Mesothelial cell of epicardium (in vitro differentiated cells): ENCODE data around the gene KLF7. TPM values are rescaled to one million over a fixed set of nuclear protein-coding genes. Genes with fewer than 3 reads are reported as not detected.

ENCODE experiments used
- DNase-seq, 2 experiments: peaks; one replicate each; pipeline ENCODE4 v3.0.0; 2021; ENCODE audit warnings: low spot score in 2 of 2; ENCODE audit not compliant: unreplicated experiment in 2 of 2
- H3K27ac Mint-ChIP-seq: 2 replicates; pipeline ENCODE4 v1.8.0; 2021; ENCODE audit warnings: mixed read lengths
- H3K27me3 Mint-ChIP-seq: 2 replicates; pipeline ENCODE4 v1.8.0; 2021; ENCODE audit warnings: low read depth, mixed read lengths
- H3K36me3 Mint-ChIP-seq: 2 replicates; pipeline ENCODE4 v1.8.0; 2021; ENCODE audit warnings: mixed read lengths
- H3K4me1 Mint-ChIP-seq: 2 replicates; pipeline ENCODE4 v1.8.0; 2021; ENCODE audit warnings: mixed read lengths
- H3K4me3 Mint-ChIP-seq: 2 replicates; pipeline ENCODE4 v1.8.0; 2021; ENCODE audit warnings: mild to moderate bottlenecking, moderate library complexity, mixed read lengths
- H3K9me3 Mint-ChIP-seq: 2 replicates; pipeline ENCODE4 v1.8.0; 2021; ENCODE audit warnings: mixed read lengths
- total RNA-seq: library from RNA; stranded (reverse); gene quantifications from 3 replicates; pipeline ENCODE4 v1.2.1, GENCODE V29; 2021
- TF ChIP-seq, protein P1 (sequence below): fragments of 200-600 bp; sonication (generic); IDR thresholded peaks from one replicate; pipeline ENCODE4 v1.5.0; 2021; ENCODE audit warnings: antibody characterized with exemption; ENCODE audit not compliant: unreplicated experiment

KLF7 gene
- total RNA-seq, 1 donor from 2014 or later = 17.8 TPM

- H3K4me1 Mint-ChIP-seq = peaks cover 50% of the 10 kb centered on the region
- H3K36me3 Mint-ChIP-seq = no peaks in the 10 kb centered on the region
- no peak for DNase-seq
- H3K4me3 Mint-ChIP-seq = no peak overlapping the region
- H3K27me3 Mint-ChIP-seq = no peaks in the 10 kb centered on the region
- TF ChIP-seq, protein P1, sequence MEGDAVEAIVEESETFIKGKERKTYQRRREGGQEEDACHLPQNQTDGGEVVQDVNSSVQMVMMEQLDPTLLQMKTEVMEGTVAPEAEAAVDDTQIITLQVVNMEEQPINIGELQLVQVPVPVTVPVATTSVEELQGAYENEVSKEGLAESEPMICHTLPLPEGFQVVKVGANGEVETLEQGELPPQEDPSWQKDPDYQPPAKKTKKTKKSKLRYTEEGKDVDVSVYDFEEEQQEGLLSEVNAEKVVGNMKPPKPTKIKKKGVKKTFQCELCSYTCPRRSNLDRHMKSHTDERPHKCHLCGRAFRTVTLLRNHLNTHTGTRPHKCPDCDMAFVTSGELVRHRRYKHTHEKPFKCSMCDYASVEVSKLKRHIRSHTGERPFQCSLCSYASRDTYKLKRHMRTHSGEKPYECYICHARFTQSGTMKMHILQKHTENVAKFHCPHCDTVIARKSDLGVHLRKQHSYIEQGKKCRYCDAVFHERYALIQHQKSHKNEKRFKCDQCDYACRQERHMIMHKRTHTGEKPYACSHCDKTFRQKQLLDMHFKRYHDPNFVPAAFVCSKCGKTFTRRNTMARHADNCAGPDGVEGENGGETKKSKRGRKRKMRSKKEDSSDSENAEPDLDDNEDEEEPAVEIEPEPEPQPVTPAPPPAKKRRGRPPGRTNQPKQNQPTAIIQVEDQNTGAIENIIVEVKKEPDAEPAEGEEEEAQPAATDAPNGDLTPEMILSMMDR = no peak
- H3K9me3 Mint-ChIP-seq = no peaks in the 10 kb centered on the region
- peak overlapping the region; percentile 10 for H3K27ac Mint-ChIP-seq
These were observed 30.4 kb downstream of the KLF7 start for GRCh38 chr2:207135340-207135739.

GRCh38 chr2:207133820-207134519 is 31.8 kb downstream of the KLF7 start:
- Mint-ChIP-seq H3K27ac (peak overlapping the region; percentile 89), H3K9me3 (peaks cover 4% of the 10 kb centered on the region), H3K4me3 (peak overlapping the region; percentile 28), H3K27me3 (no peaks in the 10 kb centered on the region), H3K36me3 (no peaks in the 10 kb centered on the region), H3K4me1 (peaks cover 46% of the 10 kb centered on the region)
- DNase-seq = no peak
- TF ChIP-seq, protein P1 = no peak

DNA sequence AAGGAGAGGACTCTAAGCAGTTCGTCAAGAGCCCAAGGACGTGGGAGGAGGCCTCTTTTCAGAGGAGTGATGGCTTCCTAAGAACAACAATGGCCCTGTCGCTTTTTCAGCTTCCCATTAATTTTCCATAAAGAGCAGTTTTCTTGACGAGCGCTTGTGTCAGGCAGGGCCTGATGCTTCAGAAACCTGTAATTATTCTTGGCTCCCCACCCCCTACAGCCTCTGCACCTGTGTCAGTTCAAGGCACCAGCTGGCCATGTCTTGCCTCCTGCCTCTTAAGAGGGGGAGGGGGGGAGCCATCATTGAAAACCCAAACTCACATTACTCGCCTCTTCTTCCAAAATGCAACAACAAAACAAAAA is 32.3 kb downstream of the KLF7 start:
- TF ChIP-seq, protein P1 = no peak
- Mint-ChIP-seq H3K4me3 (peak overlapping the region; percentile 28), H3K27me3 (no peaks in the 10 kb centered on the region), H3K27ac (peak overlapping the region; percentile 89), H3K9me3 (peaks cover 9% of the 10 kb centered on the region), H3K4me1 (peaks cover 40% of the 10 kb centered on the region), H3K36me3 (peaks cover 5% of the 10 kb centered on the region)
- DNase-seq = no peak

DNA sequence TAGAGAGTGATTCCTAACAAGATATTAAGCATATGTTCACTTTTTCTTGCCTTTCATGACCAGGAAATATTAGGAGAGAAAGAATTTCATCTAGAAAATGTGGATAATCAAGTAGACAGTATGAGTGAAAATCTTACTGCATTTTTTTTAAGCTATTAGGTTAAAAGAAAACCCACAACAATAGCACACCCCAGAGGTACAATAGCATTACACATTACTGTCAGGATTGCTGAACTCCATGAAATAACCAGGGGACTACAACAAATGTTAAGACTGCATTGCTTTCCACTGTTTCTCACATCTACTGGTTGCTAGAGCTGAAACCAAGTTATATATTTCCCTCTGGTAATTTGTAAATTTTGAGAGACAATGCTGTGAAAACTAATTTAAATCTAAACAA is 33.7 kb downstream of the KLF7 start:
- H3K27ac Mint-ChIP-seq = no peak overlapping the region

DNA sequence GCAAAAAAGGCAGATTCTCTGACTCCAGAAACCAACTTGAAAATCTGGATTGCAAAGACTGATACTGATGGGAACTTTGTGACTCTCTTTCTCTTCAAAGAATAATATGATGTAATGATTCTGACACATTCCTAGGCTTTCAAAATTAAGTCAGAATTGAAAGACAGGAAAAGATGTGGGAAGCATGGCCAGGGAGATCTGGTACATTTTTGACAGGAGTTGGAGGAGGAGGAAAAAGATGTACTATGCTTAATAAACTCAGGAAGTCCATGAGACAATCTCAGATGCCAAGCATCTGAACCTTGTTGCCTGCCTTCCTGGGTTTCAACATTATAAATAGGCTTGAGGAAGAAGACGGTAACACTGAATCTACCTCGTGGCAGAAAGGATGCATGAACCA is 34.2 kb downstream of the KLF7 start:
- H3K27ac Mint-ChIP-seq = no peak overlapping the region

More for the DNA sequence above, 33.7 kb downstream of the KLF7 start:
- peaks cover 8% of the 10 kb centered on the region for H3K36me3 Mint-ChIP-seq
- H3K4me1 Mint-ChIP-seq = peaks cover 36% of the 10 kb centered on the region
- TF ChIP-seq, protein P1 = no peak
- H3K9me3 Mint-ChIP-seq = peaks cover 20% of the 10 kb centered on the region
- DNase-seq = no peak
- no peak overlapping the region for H3K4me3 Mint-ChIP-seq
- no peaks in the 10 kb centered on the region for H3K27me3 Mint-ChIP-seq

More for the DNA sequence above, 34.2 kb downstream of the KLF7 start:
- DNase-seq = no peak
- TF ChIP-seq, protein P1 = no peak
- Mint-ChIP-seq H3K9me3 (peaks cover 21% of the 10 kb centered on the region), H3K4me1 (peaks cover 36% of the 10 kb centered on the region), H3K27me3 (no peaks in the 10 kb centered on the region), H3K36me3 (peaks cover 9% of the 10 kb centered on the region), H3K4me3 (no peak overlapping the region)
